ENCODE data around the gene PARG.
"Not testable (repeated sequence)": the region's sequence is repeated elsewhere in the genome, so short reads cannot be mapped to it uniquely, and the experiment has no call there.

DNA sequence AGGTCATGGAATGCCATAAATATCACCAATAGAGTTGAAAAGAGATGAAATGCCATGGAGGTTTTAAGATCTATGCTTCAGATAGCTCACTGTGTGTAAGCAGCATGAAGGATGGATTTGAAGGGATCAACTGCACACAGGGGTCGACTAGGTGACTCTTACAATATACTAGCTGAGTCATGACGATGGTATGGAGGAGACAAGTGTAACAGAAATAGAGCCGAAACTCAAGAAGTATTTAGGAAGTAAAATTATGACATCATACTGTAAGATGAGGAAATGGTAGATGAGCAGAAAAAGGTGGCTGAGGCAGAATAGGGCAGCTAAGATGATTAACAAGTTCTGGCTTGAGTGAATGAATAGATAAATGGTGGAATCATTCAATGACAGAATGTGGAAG lies 38.0 kb downstream of the PARG start:
- TF ChIP-seq, protein P1, sequence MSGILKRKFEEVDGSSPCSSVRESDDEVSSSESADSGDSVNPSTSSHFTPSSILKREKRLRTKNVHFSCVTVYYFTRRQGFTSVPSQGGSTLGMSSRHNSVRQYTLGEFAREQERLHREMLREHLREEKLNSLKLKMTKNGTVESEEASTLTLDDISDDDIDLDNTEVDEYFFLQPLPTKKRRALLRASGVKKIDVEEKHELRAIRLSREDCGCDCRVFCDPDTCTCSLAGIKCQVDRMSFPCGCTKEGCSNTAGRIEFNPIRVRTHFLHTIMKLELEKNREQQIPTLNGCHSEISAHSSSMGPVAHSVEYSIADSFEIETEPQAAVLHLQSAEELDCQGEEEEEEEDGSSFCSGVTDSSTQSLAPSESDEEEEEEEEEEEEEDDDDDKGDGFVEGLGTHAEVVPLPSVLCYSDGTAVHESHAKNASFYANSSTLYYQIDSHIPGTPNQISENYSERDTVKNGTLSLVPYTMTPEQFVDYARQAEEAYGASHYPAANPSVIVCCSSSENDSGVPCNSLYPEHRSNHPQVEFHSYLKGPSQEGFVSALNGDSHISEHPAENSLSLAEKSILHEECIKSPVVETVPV (CRISPR knock-in tag; IDR thresholded peaks at IDR 0.05): not testable (repeated sequence)
- TF ChIP-seq ZFP30 (CRISPR knock-in tag; IDR thresholded peaks at IDR 0.05): not testable (repeated sequence)

Data from SK-N-SH treated with all-trans-retinoic acid at 6 μM for 48 hours (cell line).